ENCODE measurements around the gene SERGEF. TPM values are rescaled to one million over a fixed set of nuclear protein-coding genes. Genes with fewer than 3 reads are reported as not detected.
A peak's percentile ranks its signal among the peaks of the same experiment; 100 is the strongest.

Gene SERGEF
- total RNA-seq, 2 donors from 2014 or later, result 26.7 to 42.1 TPM

- DNase-seq, result no peak
- Histone ChIP-seq H3K4me3 (ENCODE audit: low read length) (no peak overlapping the region), H3K4me1 (ENCODE audit: control insufficient read depth, insufficient read depth, low read length) (no peaks in the 10 kb centered on the region), H3K9me3 (ENCODE audit: control insufficient read depth, low read length) (no peaks in the 10 kb centered on the region), H3K36me3 (ENCODE audit: control insufficient read depth, insufficient read depth, low read length) (no peaks in the 10 kb centered on the region), H3K9ac (ENCODE audit: extremely low read depth, low read length, poor library complexity, severe bottlenecking) (no peak overlapping the region), H3K27ac (ENCODE audit: low read depth, low read length) (no peak overlapping the region), H3K27me3 (ENCODE audit: control insufficient read depth, insufficient read depth, low read length, poor library complexity, severe bottlenecking) (no peaks in the 10 kb centered on the region)
- Mint-ChIP-seq H3K27ac (no peak overlapping the region), H3K9me3 (no peaks in the 10 kb centered on the region), H3K36me3 (ENCODE audit: low read depth) (no peaks in the 10 kb centered on the region), H3K27me3 (ENCODE audit: insufficient read depth) (no peaks in the 10 kb centered on the region), H3K4me1 (peaks cover 5% of the 10 kb centered on the region), H3K4me3 (no peak overlapping the region)
- TF ChIP-seq CTCF (conservative IDR thresholded peaks at IDR 0.05), result no peak
Observed at GRCh38 chr11:17905477-17905876, 107.4 kb downstream of the SERGEF start.

- TF ChIP-seq CTCF (conservative IDR thresholded peaks at IDR 0.05), result no peak
- 93% methylated on average over 1 to 2 of the region's 2 CpGs for WGBS, 2 experiments (ENCODE audit: insufficient coverage in 1 of 2, insufficient read length in 1 of 2)
Observed at GRCh38 chr11:17901481-17901880, 111.4 kb downstream of the SERGEF start.

GRCh38 chr11:17898782-17899181 is 114.1 kb downstream of the SERGEF start:
- 40% methylated on average over 3 of the region's 3 CpGs; no CpG with 5 or more reads in 1 of the 2 experiments for WGBS, 2 experiments (ENCODE audit: insufficient coverage in 1 of 2, insufficient read length in 1 of 2)
- TF ChIP-seq CTCF (conservative IDR thresholded peaks at IDR 0.05), result no peak
- no peak overlapping the region for H3K27ac Mint-ChIP-seq
- Histone ChIP-seq H3K27ac (ENCODE audit: low read depth, low read length) (no peak overlapping the region), H3K9me3 (ENCODE audit: control insufficient read depth, low read length) (no peaks in the 10 kb centered on the region), H3K4me1 (ENCODE audit: control insufficient read depth, insufficient read depth, low read length) (no peaks in the 10 kb centered on the region), H3K36me3 (ENCODE audit: control insufficient read depth, insufficient read depth, low read length) (no peaks in the 10 kb centered on the region), H3K4me3 (ENCODE audit: low read length) (no peak overlapping the region), H3K9ac (ENCODE audit: extremely low read depth, low read length, poor library complexity, severe bottlenecking) (no peak overlapping the region), H3K27me3 (ENCODE audit: control insufficient read depth, insufficient read depth, low read length, poor library complexity, severe bottlenecking) (no peaks in the 10 kb centered on the region)
- H3K27me3 Mint-ChIP-seq (ENCODE audit: insufficient read depth), result no peaks in the 10 kb centered on the region
- H3K9me3 Mint-ChIP-seq, result no peaks in the 10 kb centered on the region
- no peaks in the 10 kb centered on the region for H3K36me3 Mint-ChIP-seq (ENCODE audit: low read depth)
- no peak overlapping the region for H3K4me3 Mint-ChIP-seq
- peaks cover 6% of the 10 kb centered on the region for H3K4me1 Mint-ChIP-seq
- peak; percentile 79 for DNase-seq

More at GRCh38 chr11:17901481-17901880, 111.4 kb downstream of the SERGEF start:
- H3K36me3 ChIP-seq (ENCODE audit: control insufficient read depth, insufficient read depth, low read length), result no peaks in the 10 kb centered on the region
- Mint-ChIP-seq H3K27ac (no peak overlapping the region), H3K4me1 (peaks cover 6% of the 10 kb centered on the region), H3K9me3 (no peaks in the 10 kb centered on the region), H3K36me3 (ENCODE audit: low read depth) (no peaks in the 10 kb centered on the region), H3K4me3 (no peak overlapping the region), H3K27me3 (ENCODE audit: insufficient read depth) (no peaks in the 10 kb centered on the region)
- no peak overlapping the region for H3K27ac ChIP-seq (ENCODE audit: low read depth, low read length)
- no peak overlapping the region for H3K9ac ChIP-seq (ENCODE audit: extremely low read depth, low read length, poor library complexity, severe bottlenecking)
- DNase-seq, result no peak
- H3K4me3 ChIP-seq (ENCODE audit: low read length), result no peak overlapping the region
- H3K9me3 ChIP-seq (ENCODE audit: control insufficient read depth, low read length), result no peaks in the 10 kb centered on the region
- no peaks in the 10 kb centered on the region for H3K27me3 ChIP-seq (ENCODE audit: control insufficient read depth, insufficient read depth, low read length, poor library complexity, severe bottlenecking)
- no peaks in the 10 kb centered on the region for H3K4me1 ChIP-seq (ENCODE audit: control insufficient read depth, insufficient read depth, low read length)
